Stimulated activated CD4-positive, alpha-beta T cell treated with anti-CD3 and anti-CD28 coated beads, Interleukin-12 subunit alpha, Interleukin-12 subunit beta, amount 100 ng/mL, for 24 hours (primary cell): ENCODE results near the gene IMPA2.
A peak's percentile ranks its signal among the peaks of the same experiment; 100 is the strongest.

ENCODE experiments used
- DNase-seq, 2 experiments: peaks; one replicate each; pipeline ENCODE4 v3.0.0-alpha.2; 2020; ENCODE audit warnings: low read depth in 2 of 2

Gene IMPA2

DNA sequence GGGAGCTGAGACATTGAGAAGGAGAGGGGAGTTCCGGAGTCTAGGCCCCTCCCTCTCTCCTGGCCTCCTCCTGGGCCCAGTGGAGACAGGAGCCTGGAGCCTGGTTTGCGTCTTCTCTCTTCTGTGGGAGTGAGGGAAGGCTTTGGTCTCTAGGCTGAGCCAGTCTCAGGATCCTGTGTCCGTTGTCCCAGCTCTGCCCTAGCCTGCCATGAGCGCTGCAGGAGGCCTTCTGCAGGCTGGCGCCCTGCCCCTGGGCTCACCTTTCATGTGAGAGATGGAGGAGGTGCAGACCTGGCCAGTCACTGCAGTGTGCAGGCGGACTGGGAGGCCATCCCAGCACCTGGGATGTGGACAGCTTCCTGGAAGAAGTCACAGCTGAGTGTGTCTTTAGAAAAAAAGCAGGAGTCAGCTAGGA lies 8.7 kb downstream of the IMPA2 start:
- DNase-seq: no peak

- no peak for DNase-seq
Observed at GRCh38 chr18:11990539-11990938, 9.2 kb downstream of the IMPA2 start.

DNA sequence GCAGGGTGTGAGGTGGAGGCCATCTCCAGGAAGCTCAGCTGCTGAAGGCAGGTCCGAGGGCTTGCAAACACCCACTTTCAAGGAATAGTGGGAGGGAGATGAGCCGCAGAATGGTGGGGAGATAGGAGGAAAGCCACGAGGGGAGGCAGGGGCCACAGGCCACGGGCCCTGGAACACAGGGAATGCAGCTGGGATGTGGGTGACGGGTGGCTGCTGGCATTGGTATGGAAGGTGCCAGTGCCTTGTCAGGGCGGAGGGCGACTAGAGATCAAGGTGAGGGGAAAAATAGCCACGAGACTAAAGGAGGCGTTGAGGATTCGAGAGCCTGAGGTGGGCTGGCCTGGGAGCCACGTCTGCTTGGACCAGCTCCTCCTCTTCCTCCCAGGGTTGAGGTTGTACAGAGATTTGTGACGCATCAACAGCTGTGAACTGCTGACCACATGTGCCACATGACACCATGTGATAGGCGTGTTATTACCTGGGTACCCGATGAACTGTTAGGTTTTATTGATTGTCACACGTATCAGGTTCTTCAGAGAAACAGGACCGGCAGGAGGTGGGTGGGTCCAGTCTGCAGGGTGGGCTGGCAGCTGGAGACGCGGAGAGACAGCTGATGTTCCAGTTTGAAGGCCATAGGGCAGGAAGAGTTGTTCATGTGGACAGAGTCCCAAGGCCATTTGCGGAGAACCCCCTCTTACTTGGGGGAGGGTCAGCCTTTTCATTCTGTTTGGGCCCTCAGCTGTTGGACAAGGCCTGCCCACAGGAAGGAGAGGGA lies 9.9 kb downstream of the IMPA2 start:
- no peak for DNase-seq

GRCh38 chr18:11992096-11992790 lies 10.9 kb downstream of the IMPA2 start:
- no peak for DNase-seq

GRCh38 chr18:11993264-11993916 lies 12.1 kb downstream of the IMPA2 start:
- no peak for DNase-seq

DNA sequence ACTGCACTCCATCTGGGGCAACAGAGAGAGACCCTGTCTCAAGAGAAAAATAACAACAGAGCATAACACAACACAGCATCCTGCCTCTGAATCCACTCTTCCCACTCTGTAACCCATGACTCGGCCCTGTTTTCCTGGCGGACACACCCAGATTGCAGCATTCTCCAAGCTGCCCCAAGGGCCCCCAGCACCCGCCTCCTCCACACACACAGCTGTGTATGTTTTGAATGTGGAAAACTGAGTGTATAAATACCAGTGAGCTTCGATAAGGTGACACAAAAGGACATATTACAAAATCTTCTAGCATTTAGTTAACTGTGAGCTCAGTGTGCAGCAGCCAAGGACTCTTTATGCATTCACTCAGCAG lies 13.0 kb downstream of the IMPA2 start:
- DNase-seq: no peak

- no peak for DNase-seq
Observed at GRCh38 chr18:11994703-11995444, 13.6 kb downstream of the IMPA2 start.

GRCh38 chr18:11995445-11996189 lies 14.3 kb downstream of the IMPA2 start:
- DNase-seq: peak; percentile 16 to 31

- DNase-seq: no peak
Observed at GRCh38 chr18:11996190-11996754, 15.0 kb downstream of the IMPA2 start.

- no peak for DNase-seq
Observed at GRCh38 chr18:11996907-11997306, 15.6 kb downstream of the IMPA2 start.

DNA sequence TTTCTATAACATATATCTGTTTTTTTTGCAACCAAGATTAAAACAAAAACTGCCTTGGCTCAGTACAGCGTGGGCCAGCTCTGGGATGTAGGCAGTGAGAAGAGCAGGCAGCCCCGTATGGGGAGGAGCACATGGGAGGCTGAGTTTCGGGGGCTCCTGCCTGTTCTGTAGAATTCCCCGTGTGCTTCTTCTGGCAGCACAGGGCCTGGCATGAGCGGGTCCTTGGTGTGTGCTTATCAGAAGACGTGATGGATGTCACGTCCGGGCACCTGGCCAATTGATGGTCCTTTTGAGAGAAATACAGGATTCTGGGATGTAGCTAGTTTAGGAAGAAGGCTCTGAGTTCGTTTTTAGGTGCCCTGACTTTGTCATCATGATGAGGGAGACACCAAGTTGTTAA lies 16.2 kb downstream of the IMPA2 start:
- no peak for DNase-seq

DNA sequence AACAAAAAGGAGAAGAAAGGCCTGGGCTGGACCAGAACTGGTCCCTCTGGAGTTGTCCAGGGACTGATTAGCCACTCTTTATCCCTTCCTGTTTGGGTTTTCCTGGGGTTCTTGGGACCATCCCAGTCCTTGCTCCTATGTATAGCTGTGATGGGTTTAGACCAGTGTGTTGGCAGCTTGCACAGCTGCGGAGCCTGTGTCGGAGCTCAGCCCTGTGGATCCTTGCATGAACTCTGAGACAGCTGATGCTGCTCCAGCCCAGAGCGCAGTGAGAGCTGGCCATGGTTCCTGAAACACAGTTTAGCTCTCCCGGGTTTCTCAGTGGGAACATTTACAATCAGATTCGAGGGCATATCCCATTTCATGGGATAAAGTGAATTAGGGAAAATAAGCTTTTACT lies 16.9 kb downstream of the IMPA2 start:
- no peak for DNase-seq

- DNase-seq: no peak
Observed at GRCh38 chr18:11999429-11999828, 18.1 kb downstream of the IMPA2 start.

DNA sequence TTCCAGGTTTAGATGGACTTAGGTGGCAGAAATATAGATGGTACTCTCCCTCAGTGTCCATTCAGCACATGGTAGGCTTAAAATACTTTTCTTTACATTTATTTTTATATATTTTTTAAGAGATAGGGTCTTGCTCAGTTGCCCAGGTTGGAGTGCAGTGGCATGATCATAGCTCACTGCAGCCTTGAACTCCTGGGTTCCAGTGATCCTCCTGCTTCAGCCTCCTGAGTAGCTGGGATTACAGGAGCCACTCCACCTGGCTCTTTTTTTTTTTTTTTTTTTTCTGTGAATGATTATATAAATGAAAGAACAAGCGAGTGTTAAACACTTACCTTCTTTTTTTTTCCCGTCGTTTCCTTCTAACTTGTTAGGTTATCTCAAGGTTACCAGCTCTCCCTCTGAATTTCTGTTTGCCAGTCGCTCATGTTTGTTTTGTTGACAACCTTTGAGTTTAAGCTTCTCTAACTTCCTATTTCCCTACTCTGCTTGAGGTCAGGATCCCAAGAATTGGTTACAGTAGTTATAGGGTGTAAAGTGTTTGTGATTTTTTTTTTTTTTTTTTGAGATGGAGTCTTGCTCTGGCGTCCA lies 18.9 kb downstream of the IMPA2 start:
- no peak for DNase-seq

DNA sequence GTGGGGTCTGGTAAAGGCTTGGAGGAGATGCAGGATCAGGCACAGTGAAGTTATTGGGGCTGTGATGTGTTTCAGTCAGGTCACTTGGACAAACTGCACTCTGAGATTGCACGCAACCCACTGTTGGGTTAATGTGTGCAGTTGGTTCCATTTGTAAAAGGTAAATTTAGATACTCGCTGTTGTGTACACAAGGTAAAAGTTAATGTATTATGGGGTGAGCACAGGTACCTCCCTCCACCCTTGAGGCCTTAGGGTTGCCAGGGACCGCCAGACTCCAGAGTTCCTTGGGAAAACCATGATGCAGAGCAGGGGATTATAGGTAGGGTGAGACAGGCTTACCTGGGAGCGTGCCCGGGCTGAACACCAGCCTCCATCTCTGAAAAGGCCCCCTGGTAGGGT lies 20.1 kb downstream of the IMPA2 start:
- no peak for DNase-seq

- DNase-seq: no peak
Observed at GRCh38 chr18:12003894-12004293, 22.6 kb downstream of the IMPA2 start.

DNA sequence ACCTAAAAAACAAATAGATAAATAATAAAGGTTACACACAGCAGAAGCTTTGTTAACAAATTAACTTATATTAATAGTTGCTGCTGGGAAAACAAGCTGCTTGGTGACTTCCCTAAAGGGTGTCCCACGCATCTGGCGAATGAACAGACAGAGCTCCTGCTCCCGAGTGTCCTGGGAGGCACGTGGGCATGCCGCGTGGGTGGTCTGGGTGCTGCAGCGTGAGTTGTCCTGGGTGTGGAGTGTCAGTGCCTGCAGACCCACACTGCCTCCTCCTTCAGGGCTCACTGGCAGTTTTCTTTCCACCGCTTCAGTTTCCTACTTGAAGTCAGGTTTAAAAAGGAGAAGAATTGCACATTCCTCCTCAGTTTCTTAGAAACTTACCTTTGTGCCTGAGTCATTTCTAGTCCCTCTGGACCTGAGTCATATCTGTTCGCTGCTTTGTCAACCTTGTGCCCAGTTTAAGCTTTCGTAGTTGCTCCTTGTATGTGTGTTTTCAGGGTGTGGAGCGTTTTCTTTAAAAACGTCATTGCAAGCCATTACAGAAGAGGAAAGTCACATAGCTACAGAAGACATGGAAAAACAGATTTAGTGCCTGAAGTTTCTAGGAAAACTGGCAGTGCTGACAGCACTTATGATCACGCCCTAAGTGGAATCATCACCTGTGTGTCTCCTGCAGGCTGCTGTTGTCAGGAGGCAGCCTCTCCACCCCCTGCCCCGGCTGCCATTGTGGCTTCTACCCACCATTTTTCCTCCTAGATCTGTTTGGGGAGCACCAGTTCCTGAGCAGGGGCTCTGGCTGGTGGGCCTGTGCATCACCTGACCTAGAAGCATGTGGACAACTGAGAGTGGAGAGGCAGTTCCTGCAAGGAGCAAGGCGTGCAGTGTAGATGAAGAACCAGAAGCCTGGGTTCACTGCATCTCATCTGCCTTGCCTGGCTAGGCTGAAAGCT lies 24.5 kb downstream of the IMPA2 start:
- DNase-seq: no peak

DNA sequence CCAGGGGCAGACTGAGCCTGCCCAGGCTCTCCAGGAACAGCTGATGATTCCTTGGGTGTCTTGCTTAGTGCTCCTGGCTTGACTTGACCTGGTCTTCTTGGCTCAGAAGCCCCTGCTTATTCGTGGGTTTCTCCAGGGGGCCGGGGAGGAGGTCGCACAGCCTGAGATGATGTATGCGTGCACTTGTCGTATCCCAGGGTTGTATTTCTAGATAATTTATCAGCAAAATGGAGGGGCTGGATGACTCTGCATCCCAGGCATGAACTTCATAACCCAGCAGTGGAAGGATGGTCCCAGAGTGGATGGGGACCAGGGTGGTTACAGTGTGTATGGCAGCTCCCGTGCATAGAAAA lies 25.2 kb downstream of the IMPA2 start:
- DNase-seq: no peak

- no peak for DNase-seq
Observed at GRCh38 chr18:12007063-12007462, 25.8 kb downstream of the IMPA2 start.
